HG03442 (cell line): ENCODE results near the gene MYH13.

ENCODE experiments used
- ATAC-seq: cut with Tn5 transposase; IDR thresholded peaks from one replicate; pipeline ENCODE4 v1.9.1; 2021; ENCODE audit warnings: mild to moderate bottlenecking, moderate library complexity; ENCODE audit not compliant: unreplicated experiment

Gene MYH13

GRCh38 chr17:10372906-10373305 is at the start of gene MYH13:
Gene MYH13, minus strand, starts transcription at chr17:10373006. Its CDS starts 8,476 bp downstream, at chr17:10364530.
- ATAC-seq: no peak

GRCh38 chr17:10421900-10422542 is 49.2 kb upstream of the MYH13 start, which contains the start of gene MYH8:
Gene MYH8, minus strand, starts transcription at chr17:10421950. Its CDS starts 1,723 bp downstream, at chr17:10420227.
- ATAC-seq: no peak

GRCh38 chr17:10421211-10421610 is 48.4 kb upstream of the MYH13 start:
- no peak for ATAC-seq

- no peak for ATAC-seq
These were observed 48.0 kb upstream of the MYH13 start for GRCh38 chr17:10420811-10421210.

DNA sequence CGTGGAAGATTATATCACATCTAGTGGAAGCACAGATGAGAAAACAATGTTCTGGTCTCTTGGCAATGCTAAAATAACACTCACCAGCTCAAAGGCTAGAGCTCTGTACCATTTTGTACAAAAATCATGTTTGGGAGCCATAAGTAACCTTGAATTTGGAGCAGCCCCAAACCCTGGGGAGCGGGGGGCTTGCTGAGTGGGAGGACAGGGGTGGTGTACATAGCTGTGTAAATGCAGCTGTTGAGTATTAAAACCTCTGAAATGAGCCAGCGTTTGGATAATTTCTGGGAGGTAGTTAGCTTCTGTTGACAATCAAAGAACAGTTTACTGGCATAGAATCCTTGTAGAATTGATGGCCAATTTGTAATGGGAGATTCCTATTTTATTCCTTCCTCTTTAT is 44.6 kb upstream of the MYH13 start:
- ATAC-seq: no peak

DNA sequence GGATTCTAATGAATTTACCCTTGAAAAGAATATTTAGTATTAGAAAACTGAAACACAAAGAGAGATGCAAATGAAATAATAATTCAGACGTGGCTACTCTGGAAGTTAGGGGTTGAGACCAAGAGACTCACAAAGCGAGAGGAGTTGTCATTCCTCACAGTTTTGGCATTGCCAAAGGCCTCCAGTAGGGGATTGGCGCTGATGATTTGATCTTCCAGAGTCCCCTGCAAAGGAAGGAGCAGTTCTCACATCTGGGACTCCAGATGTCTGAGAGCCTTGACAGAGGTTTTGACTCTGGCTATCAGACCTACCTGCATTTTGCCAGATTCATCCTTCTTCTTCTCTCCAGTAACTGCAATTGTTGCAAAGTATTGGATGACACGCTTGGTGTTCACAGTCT is 42.4 kb upstream of the MYH13 start:
- ATAC-seq: no peak

GRCh38 chr17:10403589-10403988 is 30.8 kb upstream of the MYH13 start:
- no peak for ATAC-seq

DNA sequence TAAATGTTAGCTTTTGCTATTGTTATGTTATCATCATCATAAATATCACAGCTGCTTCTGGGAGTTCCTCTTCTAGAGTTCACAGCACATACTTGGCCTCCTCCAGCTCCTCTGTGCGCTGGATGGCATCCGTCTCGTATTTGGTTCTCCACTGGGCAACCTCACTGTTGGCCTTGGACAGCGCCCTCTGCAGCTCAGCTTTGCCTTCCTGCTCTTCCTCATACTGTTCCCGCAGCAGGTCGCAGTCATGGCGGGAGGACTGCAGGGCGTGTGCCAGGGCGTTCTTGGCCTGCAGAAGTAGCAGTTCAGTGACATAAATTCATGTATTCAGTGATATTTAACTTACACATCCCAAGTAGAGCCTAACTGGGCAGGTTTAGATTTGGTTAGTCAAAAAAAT is 25.5 kb upstream of the MYH13 start:
- no peak for ATAC-seq

GRCh38 chr17:10396524-10397163 is 23.8 kb upstream of the MYH13 start:
- no peak for ATAC-seq

DNA sequence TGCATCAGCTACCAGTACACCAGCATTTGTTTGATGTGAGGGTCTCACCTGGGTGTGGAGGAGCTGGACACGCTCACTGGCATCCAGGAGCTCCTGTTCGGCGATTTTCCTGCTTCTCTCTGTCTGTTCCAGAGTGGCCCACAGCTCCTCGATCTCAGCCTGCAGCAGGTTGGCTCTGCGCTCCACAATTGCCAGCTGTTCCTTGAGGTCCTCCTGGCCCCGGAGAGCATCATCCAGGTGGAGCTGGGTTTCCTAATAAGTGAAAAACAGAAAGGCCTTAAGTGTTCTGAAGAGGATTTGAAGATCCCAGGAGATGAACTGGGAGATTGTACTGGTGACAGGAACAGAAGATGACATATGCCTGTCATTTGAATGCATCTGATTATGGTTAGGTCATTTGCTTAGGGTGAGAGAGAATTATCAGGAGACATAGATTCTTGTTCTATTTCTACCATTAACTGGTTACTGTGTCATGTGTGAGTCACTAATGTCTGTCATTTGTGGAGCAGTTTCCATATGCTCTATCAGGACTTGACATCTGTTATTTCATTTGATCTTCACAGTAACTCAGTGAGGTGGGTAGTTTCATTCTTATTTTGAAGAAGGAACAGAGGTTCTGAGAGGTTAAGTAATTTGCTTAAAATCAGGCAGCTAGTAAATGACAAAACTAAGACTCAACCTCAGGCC is 21.5 kb upstream of the MYH13 start:
- ATAC-seq: no peak

GRCh38 chr17:10392880-10393279 is 20.1 kb upstream of the MYH13 start:
- no peak for ATAC-seq

- ATAC-seq: no peak
These were observed 13.1 kb upstream of the MYH13 start for GRCh38 chr17:10385871-10386270.

- no peak for ATAC-seq
These were observed 11.4 kb upstream of the MYH13 start for GRCh38 chr17:10384175-10384574.

DNA sequence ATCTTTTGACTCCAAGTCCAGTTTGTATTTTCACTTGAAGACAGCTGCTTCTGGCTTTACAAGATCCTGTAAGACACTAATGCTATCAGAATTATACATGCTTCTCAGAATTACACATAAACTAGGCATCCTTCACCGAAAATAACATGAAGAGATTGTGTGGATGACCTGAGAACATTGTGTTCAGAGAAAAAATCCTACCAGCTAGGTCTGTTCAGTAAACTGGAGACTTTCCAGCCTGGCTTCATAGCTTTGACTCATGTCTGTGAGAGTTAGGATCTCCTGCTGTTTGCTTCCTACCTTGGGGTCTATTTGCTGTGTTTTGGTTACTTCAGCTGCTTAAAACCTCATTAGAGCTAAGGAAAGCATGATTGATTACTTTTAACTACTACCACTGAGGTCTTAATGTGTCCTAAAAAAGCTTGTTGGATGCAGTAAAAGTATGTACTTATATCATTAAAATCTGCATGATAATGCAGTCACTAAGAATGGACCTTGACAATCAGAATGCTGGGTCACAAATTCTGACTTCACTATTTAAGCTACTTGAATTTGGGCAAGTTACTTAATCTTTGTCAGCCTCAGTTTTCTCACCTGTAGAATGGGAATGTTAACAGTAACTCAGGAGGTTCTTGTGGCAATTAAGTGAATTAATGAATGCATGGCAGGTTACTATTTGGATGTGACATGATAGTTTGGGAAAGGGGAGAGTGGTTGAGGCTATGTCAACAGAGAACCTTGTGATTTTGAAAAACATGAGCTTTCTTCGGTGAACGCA is 8.0 kb upstream of the MYH13 start:
- no peak for ATAC-seq

DNA sequence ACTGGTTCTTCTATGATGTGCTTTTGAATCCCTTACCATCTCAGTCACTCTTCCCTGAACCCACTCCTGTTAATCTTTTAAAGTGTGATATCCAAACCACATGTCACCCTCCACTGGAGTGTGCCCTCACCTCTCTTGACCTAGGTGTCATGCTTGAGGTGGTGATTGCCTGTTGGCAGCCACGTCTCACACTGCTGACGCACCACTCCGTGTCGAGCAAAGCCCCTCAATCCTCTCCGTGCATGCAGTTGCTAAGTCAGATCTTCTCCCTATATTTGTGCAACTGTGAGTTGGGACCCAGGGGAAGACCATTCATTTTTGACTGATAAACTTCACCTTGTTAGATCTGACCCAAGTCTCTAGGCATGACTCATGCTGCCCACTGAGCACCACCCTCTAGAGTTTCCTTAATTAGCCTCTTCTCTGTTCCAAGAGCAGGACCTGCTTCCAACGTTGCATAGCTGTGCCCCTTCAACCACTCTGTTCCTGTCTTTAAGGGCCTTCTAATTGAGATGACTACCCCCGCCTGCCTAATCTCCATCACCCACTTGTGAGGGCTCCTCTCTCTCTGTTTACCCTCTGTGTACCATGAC is 2.7 kb downstream of the MYH13 start:
- no peak for ATAC-seq

DNA sequence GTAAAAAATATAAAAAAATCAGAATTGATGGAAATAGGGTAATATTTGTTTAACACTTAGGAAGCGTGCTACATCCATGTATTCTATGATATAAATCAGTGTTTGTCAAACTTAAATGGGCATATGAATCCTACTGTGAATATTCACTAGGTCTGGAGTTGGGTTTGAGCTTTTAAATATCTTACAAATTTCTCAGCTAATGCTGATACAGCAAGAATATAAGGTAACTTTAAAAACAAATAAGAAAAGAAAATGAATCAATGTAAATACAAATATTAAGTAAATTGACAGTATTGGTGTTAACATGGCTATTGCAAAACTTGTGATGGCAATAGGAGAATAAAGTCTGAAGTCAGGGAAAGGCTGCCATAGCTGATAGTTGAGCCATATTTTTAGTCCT is 3.6 kb downstream of the MYH13 start:
- ATAC-seq: no peak

GRCh38 chr17:10368561-10368960 is 4.2 kb downstream of the MYH13 start:
- no peak for ATAC-seq

DNA sequence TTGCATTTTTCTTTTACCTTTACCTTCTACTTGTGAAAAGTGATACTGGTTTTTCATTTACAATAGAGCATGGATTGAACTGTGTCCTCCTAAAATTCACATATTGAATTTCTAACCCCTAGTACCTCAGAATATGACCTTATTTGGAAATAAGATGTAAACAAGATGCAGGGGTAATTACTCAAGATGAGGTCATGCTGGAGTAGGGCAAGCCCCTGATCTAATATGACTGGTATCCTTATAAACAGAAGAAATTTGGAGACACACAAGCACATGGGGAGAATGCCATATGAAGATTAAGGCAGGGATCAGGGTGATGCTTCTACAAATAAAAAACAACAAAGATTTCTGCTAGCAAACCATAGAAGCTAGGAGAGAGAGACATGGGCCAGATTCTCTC is 12.2 kb downstream of the MYH13 start:
- no peak for ATAC-seq

GRCh38 chr17:10357768-10358167 is 15.0 kb downstream of the MYH13 start:
- ATAC-seq: no peak

DNA sequence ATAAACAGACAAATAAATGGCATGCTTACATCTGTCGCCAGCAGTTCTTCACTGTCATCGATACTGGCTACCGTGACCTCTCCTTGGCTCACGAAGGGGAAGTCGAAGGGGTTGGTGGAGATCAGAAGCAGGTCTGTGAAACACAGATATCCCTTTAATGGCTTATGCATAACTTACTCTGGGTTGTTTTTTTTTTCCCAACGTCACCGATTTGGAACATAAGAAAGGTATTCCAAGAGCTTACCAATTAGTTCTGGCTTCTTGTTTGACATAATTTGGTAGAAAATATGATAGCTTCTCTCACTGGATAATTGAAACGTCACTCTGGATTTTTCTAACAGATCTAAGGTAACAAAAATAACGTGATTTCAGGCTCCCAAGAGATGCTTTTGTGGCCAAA is 18.2 kb downstream of the MYH13 start:
- ATAC-seq: no peak

GRCh38 chr17:10352893-10353292 is 19.9 kb downstream of the MYH13 start:
- ATAC-seq: no peak
